ENCODE data around the gene BACH2. TPM values are rescaled to one million over a fixed set of nuclear protein-coding genes. Genes with fewer than 3 reads are reported as not detected.

The BACH2 gene
- total RNA-seq, 1 donor from 2014 or later, result 7.8 TPM

GRCh38 chr6:90231308-90231707 is 65.3 kb downstream of the BACH2 start:
- no peak overlapping the region for H3K4me3 Mint-ChIP-seq (ENCODE audit: unreplicated experiment)
- no peak overlapping the region for H3K27ac Mint-ChIP-seq (ENCODE audit: unreplicated experiment)
- H3K36me3 Mint-ChIP-seq (ENCODE audit: low read depth), result no peaks in the 10 kb centered on the region
- H3K27me3 Mint-ChIP-seq (ENCODE audit: low read depth), result no peaks in the 10 kb centered on the region
- no peak for DNase-seq (ENCODE audit: low spot score)
- no peaks in the 10 kb centered on the region for H3K9me3 Mint-ChIP-seq (ENCODE audit: low read depth)
- peaks cover 38% of the 10 kb centered on the region for H3K4me1 Mint-ChIP-seq (ENCODE audit: low read depth)
- TF ChIP-seq, protein P1, sequence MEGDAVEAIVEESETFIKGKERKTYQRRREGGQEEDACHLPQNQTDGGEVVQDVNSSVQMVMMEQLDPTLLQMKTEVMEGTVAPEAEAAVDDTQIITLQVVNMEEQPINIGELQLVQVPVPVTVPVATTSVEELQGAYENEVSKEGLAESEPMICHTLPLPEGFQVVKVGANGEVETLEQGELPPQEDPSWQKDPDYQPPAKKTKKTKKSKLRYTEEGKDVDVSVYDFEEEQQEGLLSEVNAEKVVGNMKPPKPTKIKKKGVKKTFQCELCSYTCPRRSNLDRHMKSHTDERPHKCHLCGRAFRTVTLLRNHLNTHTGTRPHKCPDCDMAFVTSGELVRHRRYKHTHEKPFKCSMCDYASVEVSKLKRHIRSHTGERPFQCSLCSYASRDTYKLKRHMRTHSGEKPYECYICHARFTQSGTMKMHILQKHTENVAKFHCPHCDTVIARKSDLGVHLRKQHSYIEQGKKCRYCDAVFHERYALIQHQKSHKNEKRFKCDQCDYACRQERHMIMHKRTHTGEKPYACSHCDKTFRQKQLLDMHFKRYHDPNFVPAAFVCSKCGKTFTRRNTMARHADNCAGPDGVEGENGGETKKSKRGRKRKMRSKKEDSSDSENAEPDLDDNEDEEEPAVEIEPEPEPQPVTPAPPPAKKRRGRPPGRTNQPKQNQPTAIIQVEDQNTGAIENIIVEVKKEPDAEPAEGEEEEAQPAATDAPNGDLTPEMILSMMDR (IDR thresholded peaks at IDR 0.05), result no peak

DNA sequence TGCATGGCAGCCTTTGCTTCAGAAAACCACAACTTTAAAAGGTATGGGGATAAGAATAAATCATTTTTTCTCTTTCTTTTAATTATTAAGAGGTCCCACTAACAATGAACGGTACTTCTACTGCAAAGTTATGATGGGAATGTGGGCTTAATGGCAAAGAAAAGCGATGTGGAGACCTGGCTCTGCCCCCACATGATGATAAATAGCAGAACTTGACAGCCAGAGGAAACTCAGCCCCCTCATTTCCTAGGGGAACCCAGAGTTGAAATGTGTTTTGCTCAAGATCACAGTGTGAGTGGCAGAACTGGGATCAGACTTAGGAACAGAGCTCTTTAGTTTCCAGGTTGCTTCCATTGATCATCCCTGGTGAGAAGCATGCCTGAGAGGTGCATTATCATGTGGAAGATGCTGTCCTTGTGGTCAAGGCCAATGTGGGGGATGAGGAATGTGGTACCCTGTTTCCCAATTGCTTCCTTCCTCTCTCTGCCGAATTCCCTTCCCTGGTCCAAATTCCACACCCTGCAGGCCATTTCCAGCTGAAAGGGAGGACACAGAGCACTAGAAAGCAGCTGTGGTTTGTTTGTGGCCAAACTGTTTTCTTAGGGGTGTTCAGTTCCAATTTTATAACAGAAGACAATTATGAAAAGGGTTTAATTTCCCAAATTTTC is 66.0 kb downstream of the BACH2 start:
- peaks cover 40% of the 10 kb centered on the region for H3K4me1 Mint-ChIP-seq (ENCODE audit: low read depth)
- no peaks in the 10 kb centered on the region for H3K27me3 Mint-ChIP-seq (ENCODE audit: low read depth)
- TF ChIP-seq, protein P1 (IDR thresholded peaks at IDR 0.05), result no peak
- no peak for DNase-seq (ENCODE audit: low spot score)
- H3K27ac Mint-ChIP-seq (ENCODE audit: unreplicated experiment), result no peak overlapping the region
- no peaks in the 10 kb centered on the region for H3K9me3 Mint-ChIP-seq (ENCODE audit: low read depth)
- no peaks in the 10 kb centered on the region for H3K36me3 Mint-ChIP-seq (ENCODE audit: low read depth)
- no peak overlapping the region for H3K4me3 Mint-ChIP-seq (ENCODE audit: unreplicated experiment)

DNA sequence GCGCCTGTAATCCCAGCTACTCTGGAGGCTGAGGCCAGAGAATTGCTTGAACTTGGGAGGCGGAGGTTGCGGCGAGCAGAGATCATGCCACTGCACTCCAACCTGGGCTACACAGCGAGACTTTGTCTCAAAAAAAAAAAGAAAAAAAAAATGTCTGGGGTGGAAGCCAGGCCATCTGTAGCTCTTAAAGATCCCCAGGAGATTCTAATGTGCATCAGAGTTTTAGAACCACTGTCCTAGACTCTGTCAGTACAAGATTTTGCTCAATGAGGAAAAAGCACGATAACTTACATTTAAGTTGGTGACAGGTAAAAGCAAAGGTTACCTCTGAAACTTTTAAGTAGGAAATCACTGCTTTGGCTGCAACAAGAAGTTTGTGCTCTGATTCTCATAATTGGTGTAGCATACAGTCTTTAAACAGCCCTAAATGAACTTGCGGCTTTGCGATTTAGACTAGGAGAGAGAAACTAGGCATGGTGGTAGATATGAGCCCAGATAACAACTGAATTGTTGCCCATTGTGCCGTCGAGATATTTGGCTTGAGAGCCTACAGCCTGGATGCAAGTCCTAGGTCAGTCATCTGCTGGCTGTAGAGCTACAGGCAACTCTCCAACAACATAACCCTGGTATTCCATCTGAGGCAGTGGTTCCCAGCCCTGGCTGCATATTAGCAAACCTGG is 67.2 kb downstream of the BACH2 start:
- H3K27ac Mint-ChIP-seq (ENCODE audit: unreplicated experiment), result no peak overlapping the region
- H3K9me3 Mint-ChIP-seq (ENCODE audit: low read depth), result no peaks in the 10 kb centered on the region

GRCh38 chr6:90227673-90228072 is 69.0 kb downstream of the BACH2 start:
- Mint-ChIP-seq H3K36me3 (ENCODE audit: low read depth) (peaks cover 2% of the 10 kb centered on the region), H3K9me3 (ENCODE audit: low read depth) (peaks cover 4% of the 10 kb centered on the region), H3K27me3 (ENCODE audit: low read depth) (no peaks in the 10 kb centered on the region), H3K4me1 (ENCODE audit: low read depth) (peaks cover 47% of the 10 kb centered on the region), H3K27ac (ENCODE audit: unreplicated experiment) (peak overlapping the region; percentile 89), H3K4me3 (ENCODE audit: unreplicated experiment) (no peak overlapping the region)
- TF ChIP-seq, protein P1 (IDR thresholded peaks at IDR 0.05), result no peak
- no peak for DNase-seq (ENCODE audit: low spot score)

More for the DNA sequence above, 67.2 kb downstream of the BACH2 start:
- Mint-ChIP-seq H3K4me3 (ENCODE audit: unreplicated experiment) (no peak overlapping the region), H3K4me1 (ENCODE audit: low read depth) (peaks cover 40% of the 10 kb centered on the region), H3K36me3 (ENCODE audit: low read depth) (no peaks in the 10 kb centered on the region), H3K27me3 (ENCODE audit: low read depth) (no peaks in the 10 kb centered on the region)
- TF ChIP-seq, protein P1 (IDR thresholded peaks at IDR 0.05), result no peak
- no peak for DNase-seq (ENCODE audit: low spot score)

- H3K27ac Mint-ChIP-seq (ENCODE audit: unreplicated experiment), result peak overlapping the region; percentile 89
- peaks cover 46% of the 10 kb centered on the region for H3K4me1 Mint-ChIP-seq (ENCODE audit: low read depth)
- peaks cover 5% of the 10 kb centered on the region for H3K9me3 Mint-ChIP-seq (ENCODE audit: low read depth)
- H3K4me3 Mint-ChIP-seq (ENCODE audit: unreplicated experiment), result no peak overlapping the region
- no peak for DNase-seq (ENCODE audit: low spot score)
- H3K36me3 Mint-ChIP-seq (ENCODE audit: low read depth), result peaks cover 4% of the 10 kb centered on the region
- TF ChIP-seq, protein P1 (IDR thresholded peaks at IDR 0.05), result no peak
- no peaks in the 10 kb centered on the region for H3K27me3 Mint-ChIP-seq (ENCODE audit: low read depth)
These were observed 69.4 kb downstream of the BACH2 start for GRCh38 chr6:90227213-90227612.

Measured in chondrocyte (in vitro differentiated cells).